GM18520 (cell line): Measurements from ENCODE around the gene DESI2.
"Not testable (repeated sequence)": the region's sequence is repeated elsewhere in the genome, so short reads cannot be mapped to it uniquely, and the experiment has no call there.

ENCODE experiments used
- ATAC-seq: cut with Tn5 transposase; IDR thresholded peaks from one replicate; pipeline ENCODE4 v1.9.1; 2021; ENCODE audit not compliant: unreplicated experiment

The DESI2 gene

GRCh38 chr1:244704107-244704506, 51.2 kb downstream of the DESI2 start:
- no peak for ATAC-seq

- ATAC-seq = no peak
Measured at GRCh38 chr1:244705261-244706234, 52.6 kb downstream of the DESI2 start.

GRCh38 chr1:244709076-244709475, 56.1 kb downstream of the DESI2 start:
- no peak for ATAC-seq

- no peak for ATAC-seq
Measured at GRCh38 chr1:244709476-244710368, 56.8 kb downstream of the DESI2 start.

GRCh38 chr1:244710474-244711062, 57.6 kb downstream of the DESI2 start:
- ATAC-seq = no peak

- no peak for ATAC-seq
Measured at GRCh38 chr1:244712669-244713068, 59.7 kb downstream of the DESI2 start.

- no peak for ATAC-seq
Measured at GRCh38 chr1:244713332-244713731, 60.4 kb downstream of the DESI2 start.

- ATAC-seq = no peak
Measured at GRCh38 chr1:244727871-244728474, 75.0 kb downstream of the DESI2 start.

- ATAC-seq = no peak
Measured at GRCh38 chr1:244730153-244730933, 77.4 kb downstream of the DESI2 start.

- no peak for ATAC-seq
Measured at GRCh38 chr1:244730934-244731434, 78.1 kb downstream of the DESI2 start.

GRCh38 chr1:244731651-244732050, 78.7 kb downstream of the DESI2 start:
- no peak for ATAC-seq

- ATAC-seq = no peak
Measured at GRCh38 chr1:244732851-244733450, 80.0 kb downstream of the DESI2 start.

- no peak for ATAC-seq
Measured at GRCh38 chr1:244735404-244735803, 82.5 kb downstream of the DESI2 start.

GRCh38 chr1:244735876-244736561, 83.1 kb downstream of the DESI2 start:
- no peak for ATAC-seq

GRCh38 chr1:244739140-244739539, 86.2 kb downstream of the DESI2 start:
- not testable (repeated sequence) for ATAC-seq

GRCh38 chr1:244740027-244740617, 87.2 kb downstream of the DESI2 start:
- not testable (repeated sequence) for ATAC-seq

GRCh38 chr1:244741692-244742091, 88.8 kb downstream of the DESI2 start:
- ATAC-seq = no peak

GRCh38 chr1:244749230-244750016, 96.5 kb downstream of the DESI2 start:
- no peak for ATAC-seq
